Measurements from ENCODE around the gene CCR5AS.
A peak's percentile ranks its signal among the peaks of the same experiment; 100 is the strongest.

The CCR5AS gene

DNA sequence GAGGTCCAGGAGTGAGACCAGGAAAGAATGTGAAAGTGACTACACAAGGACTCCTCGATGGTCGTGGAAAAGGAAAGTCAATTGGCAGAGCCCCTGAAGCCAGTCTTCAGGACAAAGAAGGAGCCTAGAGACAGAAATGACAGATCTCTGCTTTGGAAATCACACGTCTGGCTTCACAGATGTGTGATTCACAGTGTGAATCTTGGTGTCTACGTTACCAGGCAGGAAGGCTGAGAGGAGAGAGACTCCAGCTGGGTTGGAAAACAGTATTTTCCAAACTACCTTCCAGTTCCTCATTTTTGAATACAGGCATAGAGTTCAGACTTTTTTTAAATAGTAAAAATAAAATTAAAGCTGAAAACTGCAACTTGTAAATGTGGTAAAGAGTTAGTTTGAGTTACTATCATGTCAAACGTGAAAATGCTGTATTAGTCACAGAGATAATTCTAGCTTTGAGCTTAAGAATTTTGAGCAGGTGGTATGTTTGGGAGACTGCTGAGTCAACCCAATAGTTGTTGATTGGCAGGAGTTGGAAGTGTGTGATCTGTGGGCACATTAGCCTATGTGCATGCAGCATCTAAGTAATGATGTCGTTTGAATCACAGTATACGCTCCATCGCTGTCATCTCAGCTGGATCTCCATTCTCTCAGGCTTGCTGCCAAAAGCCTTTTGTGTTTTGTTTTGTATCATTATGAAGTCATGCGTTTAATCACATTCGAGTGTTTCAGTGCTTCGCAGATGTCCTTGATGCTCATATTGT is 47.0 kb downstream of the CCR5AS start:
- Histone ChIP-seq H3K9me3 (no peaks in the 10 kb centered on the region), H3K4me3 (no peak overlapping the region), H3K4me2 (no peak overlapping the region), H3K36me3 (no peaks in the 10 kb centered on the region), H3K4me1 (0 out of 2 replicates have a peak, but pooled peaks cover 8% of the 10 kb centered on the region), H3K9ac (no peak overlapping the region), H3K27me3 (no peaks in the 10 kb centered on the region), H3K27ac (no peak overlapping the region), H4K20me1 (no peaks in the 10 kb centered on the region)
- no peak for TF ChIP-seq Cebpa-rat (IDR thresholded peaks at IDR 0.05)

DNA sequence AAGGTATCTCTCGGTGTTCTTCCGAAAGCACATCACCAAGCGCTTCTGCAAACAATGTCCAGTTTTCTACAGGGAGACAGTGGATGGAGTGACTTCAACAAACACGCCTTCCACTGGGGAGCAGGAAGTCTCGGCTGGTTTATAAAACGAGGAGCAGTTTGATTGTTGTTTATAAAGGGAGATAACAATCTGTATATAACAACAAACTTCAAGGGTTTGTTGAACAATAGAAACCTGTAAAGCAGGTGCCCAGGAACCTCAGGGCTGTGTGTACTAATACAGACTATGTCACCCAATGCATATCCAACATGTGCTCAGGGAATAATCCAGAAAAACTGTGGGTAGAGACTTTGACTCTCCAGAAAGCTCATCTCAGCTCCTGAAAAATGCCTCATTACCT is 48.4 kb downstream of the CCR5AS start:
- TF ChIP-seq Cebpa-rat (IDR thresholded peaks at IDR 0.05), result no peak
- no peaks in the 10 kb centered on the region for H3K27me3 ChIP-seq
- H3K36me3 ChIP-seq, result no peaks in the 10 kb centered on the region
- no peak overlapping the region for H3K27ac ChIP-seq
- H3K4me1 ChIP-seq, result peaks cover 17% of the 10 kb centered on the region
- no peak overlapping the region for H3K9ac ChIP-seq
- no peak overlapping the region for H3K4me2 ChIP-seq
- H3K9me3 ChIP-seq, result no peaks in the 10 kb centered on the region
- H4K20me1 ChIP-seq, result no peaks in the 10 kb centered on the region
- H3K4me3 ChIP-seq, result no peak overlapping the region

DNA sequence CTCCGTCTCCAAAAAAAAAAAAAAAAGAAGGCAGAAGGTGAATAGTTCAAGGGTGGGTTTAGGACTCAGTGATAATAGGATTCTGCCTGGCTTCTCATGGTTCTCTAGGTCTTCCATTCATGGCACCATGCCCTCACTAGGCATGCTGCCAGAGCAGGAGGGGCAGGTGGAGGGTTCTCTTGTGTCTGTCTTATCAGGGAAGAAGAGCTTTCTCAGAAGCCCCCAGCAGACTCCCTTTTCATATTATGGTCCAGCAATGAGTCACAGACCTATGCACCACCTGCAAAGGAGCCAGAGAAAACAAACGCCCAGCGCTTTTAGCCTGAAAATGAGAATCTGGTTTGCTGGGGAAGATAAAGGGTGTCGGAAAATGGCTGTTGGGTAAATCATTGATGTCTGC is 50.0 kb downstream of the CCR5AS start:
- Histone ChIP-seq H3K27me3 (no peaks in the 10 kb centered on the region), H3K4me3 (no peak overlapping the region), H3K9me3 (no peaks in the 10 kb centered on the region), H3K36me3 (no peaks in the 10 kb centered on the region), H4K20me1 (no peaks in the 10 kb centered on the region), H3K4me1 (peaks cover 23% of the 10 kb centered on the region), H3K27ac (no peak overlapping the region), H3K9ac (no peak overlapping the region), H3K4me2 (no peak overlapping the region)
- no peak for TF ChIP-seq Cebpa-rat (IDR thresholded peaks at IDR 0.05)

DNA sequence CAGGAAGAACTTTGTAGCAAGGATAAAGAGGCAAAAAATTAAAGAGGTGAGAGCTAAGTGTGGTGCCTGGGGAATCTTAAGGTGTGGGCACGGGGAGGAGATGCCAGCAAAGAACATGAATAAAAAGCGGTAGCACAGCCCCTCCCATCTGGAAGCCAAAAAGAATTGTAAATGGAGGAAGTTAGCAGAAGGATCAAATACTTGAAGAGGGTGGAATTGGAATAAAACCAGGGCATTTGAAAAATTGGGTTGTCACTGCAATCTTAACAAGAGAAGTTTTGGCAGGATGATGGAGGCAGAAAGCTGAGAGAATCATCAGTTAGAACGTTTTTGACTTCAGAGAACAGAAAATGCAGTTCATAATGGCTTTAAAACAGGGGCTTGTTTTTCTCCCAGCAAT is 50.6 kb downstream of the CCR5AS start:
- no peak for TF ChIP-seq Cebpa-rat (IDR thresholded peaks at IDR 0.05)
- Histone ChIP-seq H3K27ac (no peak overlapping the region), H3K27me3 (no peaks in the 10 kb centered on the region), H3K36me3 (no peaks in the 10 kb centered on the region), H3K4me1 (peaks cover 29% of the 10 kb centered on the region), H4K20me1 (no peaks in the 10 kb centered on the region), H3K4me2 (no peak overlapping the region), H3K9ac (no peak overlapping the region), H3K9me3 (no peaks in the 10 kb centered on the region), H3K4me3 (no peak overlapping the region)

DNA sequence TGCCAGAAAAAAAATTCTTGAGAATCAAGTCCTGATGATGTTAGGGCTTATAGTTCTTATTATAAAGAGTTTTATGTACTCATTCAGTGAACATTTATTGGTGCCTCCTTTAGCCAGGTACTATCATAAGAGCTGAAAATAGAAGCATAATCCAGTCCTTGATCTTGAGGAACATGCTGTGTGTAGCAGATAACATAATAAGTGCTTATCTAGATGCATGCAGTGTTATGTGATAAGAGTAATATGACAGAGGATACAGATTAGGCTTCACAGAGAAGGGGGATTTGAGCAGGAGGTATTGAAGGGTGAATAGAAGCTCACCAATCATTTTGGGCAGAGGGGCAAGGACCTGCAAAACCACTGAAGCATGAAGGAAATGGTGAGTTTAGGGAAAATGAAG is 51.9 kb downstream of the CCR5AS start:
- H3K4me3 ChIP-seq, result no peak overlapping the region
- H3K4me1 ChIP-seq, result peaks cover 38% of the 10 kb centered on the region
- H3K9me3 ChIP-seq, result no peaks in the 10 kb centered on the region
- H3K9ac ChIP-seq, result no peak overlapping the region
- TF ChIP-seq Cebpa-rat (IDR thresholded peaks at IDR 0.05), result no peak
- no peaks in the 10 kb centered on the region for H3K36me3 ChIP-seq
- no peaks in the 10 kb centered on the region for H4K20me1 ChIP-seq
- no peak overlapping the region for H3K4me2 ChIP-seq
- H3K27me3 ChIP-seq, result no peaks in the 10 kb centered on the region
- H3K27ac ChIP-seq, result no peak overlapping the region

DNA sequence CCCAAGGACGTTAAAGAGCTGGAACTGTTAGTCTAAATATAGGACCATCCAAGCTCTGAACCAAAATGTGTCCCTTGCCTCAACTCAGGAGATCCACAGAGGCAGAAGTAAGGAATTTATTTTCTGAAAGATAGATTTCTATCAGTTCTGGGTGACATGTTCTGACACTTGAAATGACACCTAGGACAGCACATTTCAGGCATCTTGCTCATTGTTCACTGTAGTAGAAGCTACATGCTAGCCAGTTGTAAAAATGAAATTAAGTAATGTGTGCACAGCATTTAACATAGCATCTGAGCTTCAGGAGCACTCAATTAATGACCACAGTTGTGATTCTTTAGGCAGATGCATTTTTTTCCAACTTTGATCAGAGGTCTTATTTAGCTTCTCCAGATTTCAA is 52.4 kb downstream of the CCR5AS start:
- Histone ChIP-seq H3K4me3 (no peak overlapping the region), H3K9ac (no peak overlapping the region), H3K9me3 (no peaks in the 10 kb centered on the region), H3K27ac (no peak overlapping the region), H3K4me2 (no peak overlapping the region), H4K20me1 (no peaks in the 10 kb centered on the region), H3K4me1 (peaks cover 39% of the 10 kb centered on the region), H3K27me3 (no peaks in the 10 kb centered on the region), H3K36me3 (no peaks in the 10 kb centered on the region)
- TF ChIP-seq Cebpa-rat (IDR thresholded peaks at IDR 0.05), result no peak

DNA sequence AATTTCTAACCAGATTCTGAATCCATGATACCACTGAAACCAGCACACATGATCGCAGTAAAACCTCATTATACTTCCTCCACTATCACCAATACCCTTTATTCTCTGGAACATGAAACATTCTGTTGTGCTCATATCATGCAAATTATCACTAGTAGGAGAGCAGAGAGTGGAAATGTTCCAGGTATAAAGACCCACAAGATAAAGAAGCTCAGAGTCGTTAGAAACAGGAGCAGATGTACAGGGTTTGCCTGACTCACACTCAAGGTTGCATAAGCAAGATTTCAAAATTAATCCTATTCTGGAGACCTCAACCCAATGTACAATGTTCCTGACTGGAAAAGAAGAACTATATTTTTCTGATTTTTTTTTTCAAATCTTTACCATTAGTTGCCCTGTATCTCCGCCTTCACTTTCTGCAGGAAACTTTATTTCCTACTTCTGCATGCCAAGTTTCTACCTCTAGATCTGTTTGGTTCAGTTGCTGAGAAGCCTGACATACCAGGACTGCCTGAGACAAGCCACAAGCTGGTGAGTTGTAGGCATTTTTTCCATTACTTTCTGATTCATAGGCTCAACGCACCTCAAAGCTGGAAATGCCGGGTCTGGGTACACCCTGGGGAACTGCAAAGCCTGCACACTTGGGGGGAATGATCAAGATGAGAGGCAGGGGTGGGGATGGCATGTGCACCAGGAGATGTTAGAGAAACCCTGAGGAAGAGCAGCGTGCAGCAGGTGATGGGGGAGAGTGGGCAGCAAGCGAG is 53.0 kb downstream of the CCR5AS start, which contains the start of gene CCR2:
Gene CCR2 (plus strand): TSS at position 465 of the 764 bp plus-strand sequence. CDS start 3,417 bp downstream, outside the sequence.
- H3K9ac ChIP-seq, result no peak within 1 kb of the TSS
- H3K9me3 ChIP-seq, result no peaks in the 10 kb centered on the region
- H3K4me1 ChIP-seq, result peaks cover 46% of the 10 kb centered on the region
- no peaks in the 10 kb centered on the region for H3K27me3 ChIP-seq
- no peak within 1 kb of the TSS for H3K4me3 ChIP-seq
- H3K4me2 ChIP-seq, result no peak within 1 kb of the TSS; the same call in 1 of the 2 replicates
- H4K20me1 ChIP-seq, result no peaks in the 10 kb centered on the region
- TF ChIP-seq Cebpa-rat (IDR thresholded peaks at IDR 0.05), result no peak
- H3K27ac ChIP-seq, result no peak within 1 kb of the TSS
- H3K36me3 ChIP-seq, result no peaks in the 10 kb centered on the region

DNA sequence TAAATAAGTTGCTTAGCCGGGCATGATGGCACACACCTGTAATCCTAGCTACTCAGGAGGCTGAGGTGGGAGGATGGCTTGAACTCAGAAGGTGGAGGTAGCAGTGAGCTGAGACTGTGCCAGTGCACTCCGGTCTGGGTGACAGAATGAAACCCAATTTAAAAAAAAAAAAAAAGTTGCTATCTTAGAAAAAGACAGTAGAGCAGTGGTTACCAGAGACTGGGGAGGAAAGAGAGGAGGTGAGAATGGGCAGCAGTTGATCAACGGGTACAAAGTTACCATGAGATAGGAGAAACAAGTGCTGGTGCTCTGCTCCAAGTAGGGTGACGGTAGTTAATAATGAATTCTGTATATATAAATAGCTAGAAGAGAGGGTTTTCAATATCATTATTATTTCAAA is 53.8 kb downstream of the CCR5AS start:
- Histone ChIP-seq H3K9me3 (no peaks in the 10 kb centered on the region), H3K36me3 (no peaks in the 10 kb centered on the region), H3K27ac (no peak overlapping the region), H4K20me1 (no peaks in the 10 kb centered on the region), H3K27me3 (no peaks in the 10 kb centered on the region), H3K4me3 (no peak overlapping the region), H3K4me2 (no peak overlapping the region), H3K9ac (no peak overlapping the region), H3K4me1 (peaks cover 53% of the 10 kb centered on the region)
- TF ChIP-seq Cebpa-rat (IDR thresholded peaks at IDR 0.05), result no peak

DNA sequence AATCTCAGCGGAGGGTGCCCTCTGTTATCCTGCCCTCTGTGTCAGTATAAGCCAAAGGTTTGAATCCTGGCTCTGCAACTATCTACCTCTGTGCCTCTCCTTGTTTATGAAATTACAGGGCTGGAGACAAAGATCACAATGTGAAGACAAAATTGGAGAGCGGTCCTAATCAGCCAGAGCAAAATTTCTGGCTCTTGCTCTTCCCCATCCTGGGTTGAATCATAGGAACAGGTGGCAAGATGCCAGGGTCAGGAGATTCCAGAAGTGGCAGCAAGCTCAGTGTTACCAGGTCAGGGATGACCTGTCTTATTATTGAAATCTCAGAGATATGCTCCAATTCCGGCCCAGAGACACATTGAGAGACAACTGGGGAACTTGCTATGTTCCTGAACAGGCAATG is 55.2 kb downstream of the CCR5AS start:
- Histone ChIP-seq H3K27ac (no peak overlapping the region), H3K4me3 (no peak overlapping the region), H3K9ac (no peak overlapping the region), H3K27me3 (no peaks in the 10 kb centered on the region), H3K36me3 (no peaks in the 10 kb centered on the region), H3K4me1 (peaks cover 54% of the 10 kb centered on the region), H3K9me3 (peaks cover 11% of the 10 kb centered on the region), H4K20me1 (no peaks in the 10 kb centered on the region), H3K4me2 (peak overlapping the region; percentile 77)
- no peak for TF ChIP-seq Cebpa-rat (IDR thresholded peaks at IDR 0.05)

DNA sequence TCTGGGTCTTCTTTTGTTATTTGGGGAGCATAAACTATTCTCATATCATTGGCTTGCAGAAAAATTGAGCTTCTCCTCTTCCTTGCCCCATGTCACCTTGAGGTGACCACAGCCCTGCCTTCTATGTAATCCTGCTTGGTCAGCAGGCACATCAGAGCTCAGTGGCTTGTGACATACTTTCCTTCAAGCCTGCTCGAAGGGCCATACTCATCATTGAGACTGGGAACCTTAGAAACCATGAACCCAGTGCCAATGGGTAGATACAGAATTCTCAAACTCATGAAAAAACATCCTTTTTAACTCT is 56.7 kb downstream of the CCR5AS start:
- Histone ChIP-seq H3K9ac (no peak overlapping the region), H3K4me1 (peaks cover 54% of the 10 kb centered on the region), H3K36me3 (no peaks in the 10 kb centered on the region), H3K4me3 (peak overlapping the region; percentile 1; the same call in 1 of the 2 replicates), H3K9me3 (peaks cover 11% of the 10 kb centered on the region), H3K4me2 (peak overlapping the region; percentile 77), H4K20me1 (no peaks in the 10 kb centered on the region), H3K27ac (peak overlapping the region; percentile 33; the same call in 1 of the 2 replicates), H3K27me3 (no peaks in the 10 kb centered on the region)
- no peak for TF ChIP-seq Cebpa-rat (IDR thresholded peaks at IDR 0.05)
